IMR-90 (cell line): ENCODE measurements around the gene ZNF524. TPM values are rescaled to one million over a fixed set of nuclear protein-coding genes. Genes with fewer than 3 reads are reported as not detected.

Experiments
- ATAC-seq: fragments of 200-7000 bp; cut with Tn5 transposase; 2 replicates; pipeline ENCODE4 v1.9.1; 2020; ENCODE audit warnings: low read depth, mild to moderate bottlenecking, moderate library complexity
- BruUV-seq: library from RNA; stranded (reverse); fragments of 400-500 nt; replicated peaks from 2 replicates; lab custom pipeline; 2021; lab: Mats Ljungman, UMichigan
- CTCF ChIA-PET: fragments of 300-600 bp; formaldehyde crosslinking; extraction: SDS; loops from one replicate; lab custom pipeline; 2021; ENCODE audit warnings: antibody characterized with exemption; lab: Yijun Ruan, JAX
- POLR2A ChIA-PET: fragments of 300-600 bp; sonication (Branson Sonifier 250); formaldehyde crosslinking; loops from one replicate; lab custom pipeline; 2022; ENCODE audit warnings: antibody characterized with exemption; ENCODE audit not compliant: unreplicated experiment; lab: Charles Lee
- DNase-seq: peaks from one replicate; pipeline ENCODE4 v3.0.0; 2013
- H2AFZ ChIP-seq: replicated peaks from 2 replicates; pipeline ENCODE3; 2013; ENCODE audit warnings: low read length, mild to moderate bottlenecking; ENCODE audit not compliant: poor library complexity
- H2AK5ac ChIP-seq: 2 replicates; pipeline ENCODE4 v1.6.1; 2013; ENCODE audit warnings: low read depth, low read length, inconsistent platforms
- H2AK9ac ChIP-seq: replicated peaks from 2 replicates; pipeline ENCODE3; 2013; ENCODE audit warnings: mild to moderate bottlenecking, low read depth, low read length, moderate library complexity; ENCODE audit not compliant: poor library complexity
- H2BK120ac ChIP-seq: 2 replicates; pipeline ENCODE4 v1.6.1; 2013; ENCODE audit warnings: low read depth, low read length, inconsistent platforms
- H2BK15ac ChIP-seq: 3 replicates; pipeline ENCODE4 v1.6.1; 2013; ENCODE audit warnings: low read depth, low read length, inconsistent platforms
- H2BK20ac ChIP-seq: 2 replicates; pipeline ENCODE4 v1.6.1; 2013; ENCODE audit warnings: low read depth, mild to moderate bottlenecking, inconsistent platforms, low read length, moderate library complexity
- H2BK5ac ChIP-seq: 2 replicates; pipeline ENCODE4 v1.6.1; 2013; ENCODE audit warnings: mild to moderate bottlenecking, low read depth, low read length, inconsistent platforms; ENCODE audit not compliant: poor library complexity, severe bottlenecking
- H3K14ac ChIP-seq: replicated peaks from 2 replicates; pipeline ENCODE4 v1.6.1; 2013; ENCODE audit warnings: low read depth, low read length, inconsistent platforms
- H3K18ac ChIP-seq: 2 replicates; pipeline ENCODE4 v1.6.1; 2013; ENCODE audit warnings: low read depth, low read length, control low read depth
- H3K23ac ChIP-seq: 2 replicates; pipeline ENCODE4 v1.6.1; 2013; ENCODE audit warnings: low read depth, low read length, inconsistent platforms
- H3K27ac ChIP-seq: 2 replicates; pipeline ENCODE4 v1.5.1; 2013; ENCODE audit warnings: mild to moderate bottlenecking, control low read depth, low read length; ENCODE audit not compliant: insufficient read depth
- H3K27me3 ChIP-seq: 2 replicates; pipeline ENCODE4 v1.6.1; 2013; ENCODE audit warnings: low read length; ENCODE audit not compliant: control insufficient read depth, insufficient read depth
- H3K36me3 ChIP-seq: 2 replicates; pipeline ENCODE4 v1.6.1; 2013; ENCODE audit warnings: low read length, mixed read lengths; ENCODE audit not compliant: control insufficient read depth, insufficient read depth
- H3K4ac ChIP-seq: 2 replicates; pipeline ENCODE4 v1.6.1; 2013; ENCODE audit warnings: low read depth, low read length, inconsistent platforms
- H3K4me1 ChIP-seq: 2 replicates; pipeline ENCODE4 v1.6.1; 2013; ENCODE audit warnings: low read length, mixed read lengths; ENCODE audit not compliant: control insufficient read depth, insufficient read depth
- H3K4me2 ChIP-seq: 2 replicates; pipeline ENCODE4 v1.6.1; 2013; ENCODE audit warnings: low read depth, mild to moderate bottlenecking, control low read depth, low read length, moderate library complexity
- H3K4me3 ChIP-seq: 2 replicates; pipeline ENCODE4 v1.5.1; 2013; ENCODE audit warnings: low read depth, mild to moderate bottlenecking, control low read depth, low read length, moderate library complexity; ENCODE audit not compliant: insufficient read depth
- H3K56ac ChIP-seq: 2 replicates; pipeline ENCODE4 v1.6.1; 2013; ENCODE audit warnings: low read length, inconsistent platforms; ENCODE audit not compliant: insufficient read depth; ENCODE audit errors: extremely low read depth
- H3K79me1 ChIP-seq, 2 experiments: 2 replicates each; pipeline ENCODE4 v1.6.1; 2013; ENCODE audit warnings: low read length in 2 of 2, inconsistent platforms in 1 of 2, low read depth in 1 of 2
- H3K9ac ChIP-seq: 2 replicates; pipeline ENCODE4 v1.6.1; 2013; ENCODE audit warnings: low read depth, low read length, control low read depth
- H3K9me1 ChIP-seq: 2 replicates; pipeline ENCODE4 v1.6.1; 2013; ENCODE audit warnings: low read length, inconsistent platforms; ENCODE audit not compliant: insufficient read depth
- H3K9me3 ChIP-seq: 2 replicates; pipeline ENCODE4 v1.6.1; 2013; ENCODE audit warnings: low read length; ENCODE audit not compliant: control insufficient read depth, insufficient read depth
- H4K20me1 ChIP-seq: 2 replicates; pipeline ENCODE4 v1.6.1; 2013; ENCODE audit warnings: low read length, inconsistent platforms; ENCODE audit not compliant: insufficient read depth
- H4K5ac ChIP-seq: 2 replicates; pipeline ENCODE4 v1.6.1; 2013; ENCODE audit warnings: mild to moderate bottlenecking, low read depth, low read length, control low read depth
- H4K8ac ChIP-seq, 2 experiments: 2 replicates each; pipeline ENCODE4 v1.6.1; 2013; ENCODE audit warnings: low read depth in 2 of 2, low read length in 2 of 2, control low read depth in 1 of 2, inconsistent platforms in 1 of 2
- H4K91ac ChIP-seq: 2 replicates; pipeline ENCODE4 v1.6.1; 2013; ENCODE audit warnings: low read depth, low read length, inconsistent platforms; ENCODE audit not compliant: insufficient read depth
- BHLHE40 ChIP-seq: fragments of 150-350 bp; IDR thresholded peaks from 2 replicates; pipeline ENCODE4 v1.6.1; 2016; ENCODE audit warnings: mild to moderate bottlenecking, low read depth, low read length
- CEBPB ChIP-seq: IDR thresholded peaks from 2 replicates; pipeline ENCODE4 v1.6.1; 2012; ENCODE audit warnings: low read depth, low read length, improper control_type of control experiment
- MAFK ChIP-seq: IDR thresholded peaks from 2 replicates; pipeline ENCODE4 v1.6.1; 2012; ENCODE audit warnings: low read depth, low read length, improper control_type of control experiment
- NFE2L2 ChIP-seq: fragments of 150-350 bp; IDR thresholded peaks from 2 replicates; pipeline ENCODE4 v1.6.1; 2016; ENCODE audit warnings: low read depth, mild to moderate bottlenecking, low read length
- POLR2A ChIP-seq: IDR thresholded peaks from 2 replicates; pipeline ENCODE4 v1.6.1; 2012; ENCODE audit warnings: mild to moderate bottlenecking, low read depth, low read length
- RAD21 ChIP-seq: IDR thresholded peaks from 2 replicates; pipeline ENCODE4 v1.6.1; 2012; ENCODE audit warnings: low read length, improper control_type of control experiment
- RFX5 ChIP-seq: IDR thresholded peaks from 2 replicates; pipeline ENCODE4 v1.8.0; 2012; ENCODE audit warnings: low read depth, mild to moderate bottlenecking, low read length, moderate library complexity
- WGBS, 2 experiments: methylation state at CpG; one replicate each; pipeline versions ENCODE4 v1.1.5 to v1.1.7; 2013; ENCODE audit warnings: missing lambda C conversion rate in 2 of 2; ENCODE audit not compliant: insufficient read length in 1 of 2; ENCODE audit errors: extremely low coverage in 2 of 2; 5-methylcytosine and 5-hydroxymethylcytosine counted together
- dilution Hi-C: fragments of 300-500 bp; cut with HindIII; formaldehyde crosslinking; loops from one replicate; pipeline ENCODE4 v1.14.3; 2018; ENCODE audit warnings: low sequenced_read_pairs; ENCODE audit not compliant: unreplicated experiment
- in situ Hi-C: fragments of 300-500 bp; cut with MboI; formaldehyde crosslinking; loops from 3 replicates; pipeline ENCODE4 v1.14.3; 2019; ENCODE audit warnings: low sequenced_read_pairs, inconsistent platforms, mixed read lengths
- intact Hi-C: fragments of 100-400 bp; cut with micrococcal nuclease; formaldehyde crosslinking; loops from 2 replicates; pipeline ENCODE4 v1.10.0; 2022
- polyA plus RNA-seq, 3 experiments: library from polyadenylated mRNA; depleted of rRNA; stranded (reverse); fragments of >200 nt; gene quantifications; 2 replicates each; pipeline ENCODE4 v1.2.3, GENCODE V29; 2012; ENCODE audit warnings: low replicate concordance in 1 of 3
- total RNA-seq: library from RNA; depleted of rRNA; stranded (reverse); fragments of >200 nt; gene quantifications from 2 replicates; pipeline ENCODE4 v1.2.3, GENCODE V29; 2012

Gene ZNF524
- total and polyA plus RNA-seq, 2 of the 4 experiments (the other 2 are of a cell fraction) = 2.3 to 6.6 TPM

DNA sequence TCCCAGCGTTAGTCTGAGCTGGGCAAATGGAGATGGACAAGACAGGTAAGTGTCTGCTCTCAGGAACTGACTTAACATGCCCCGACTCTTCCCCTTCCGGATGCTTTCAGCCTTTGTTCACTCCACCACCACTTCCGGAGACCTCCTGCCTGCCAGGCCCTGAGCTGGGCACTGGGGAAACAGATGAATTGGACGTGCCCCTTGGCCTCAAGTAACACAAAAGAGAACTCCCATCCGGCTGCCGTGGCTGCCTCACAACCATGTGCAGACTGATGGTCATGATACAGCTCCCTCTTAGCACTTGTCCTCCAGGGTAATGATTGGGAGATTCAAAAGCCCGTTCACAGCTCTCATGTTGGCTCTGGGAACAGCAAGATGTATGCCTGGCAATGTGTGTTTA lies 17.3 kb downstream of the ZNF524 start:
- in situ Hi-C loops = no loop called here
- Histone ChIP-seq H3K4ac (no peak overlapping the region), H3K14ac (no peak overlapping the region), H2BK20ac (no peak overlapping the region), H3K4me2 (no peak overlapping the region), H3K9ac (no peak overlapping the region), H4K20me1 (peaks cover 27% of the 10 kb centered on the region), H4K8ac (no peak overlapping the region), H2AK5ac (no peak overlapping the region), H3K27me3 (no peaks in the 10 kb centered on the region), H3K79me1 (peaks cover 12 to 41% of the 10 kb centered on the region in 2 experiments), H3K23ac (no peak overlapping the region), H3K9me3 (no peaks in the 10 kb centered on the region), H3K27ac (no peak overlapping the region), H3K9me1 (peaks cover 15% of the 10 kb centered on the region; the same call in 1 of the 2 replicates), H3K18ac (no peak overlapping the region), H2BK120ac (no peak overlapping the region), H2AK9ac (peak overlapping the region; percentile 50), H2BK5ac (no peak overlapping the region), H3K4me3 (no peak overlapping the region), H2AFZ (no peak overlapping the region), H3K4me1 (peaks cover 13% of the 10 kb centered on the region), H4K91ac (no peak overlapping the region), H3K56ac (no peak overlapping the region), H2BK15ac (no peak overlapping the region), H3K36me3 (peaks cover 44% of the 10 kb centered on the region), H4K5ac (no peak overlapping the region)
- TF ChIP-seq CEBPB (no peak), RAD21 (no peak), NFE2L2 (no peak), MAFK (no peak), BHLHE40 (no peak), POLR2A (no peak), RFX5 (no peak)
- dilution Hi-C loops = no loop called here
- DNase-seq (no peak), ATAC-seq (no peak)
- 100% methylated on average over 4 of the region's 8 CpGs; no CpG with 5 or more reads in 1 of the 2 experiments for WGBS, 2 experiments
- ChIA-PET POLR2A (no interaction called here), CTCF (interaction anchor here (0.5 kb wide), 1 partner anchor 13 kb away, joined by 3 read pairs; no protein-coding TSS in a partner anchor)
- intact Hi-C loops = no loop called here
- BruUV-seq = no TSS peak
